Prostate gland (tissue), 2 donors: ENCODE measurements around the gene EEFSEC.

Experiments
- POLR2A ChIP-seq: fragments of 450-650 bp; IDR thresholded peaks from one replicate; pipeline ENCODE4 v1.6.1; 2016; ENCODE audit warnings: antibody characterized with exemption, mild to moderate bottlenecking
- POLR2AphosphoS5 ChIP-seq: sonication (generic); formaldehyde crosslinking; IDR thresholded peaks from one replicate; pipeline ENCODE4 v1.6.1; 2017; ENCODE audit warnings: antibody characterized with exemption
- TF ChIP-seq, protein P1 (sequence below), 4 experiments: fragments of 200-600 bp in 2 of 4; fragments of 450-650 bp in 2 of 4; sonication (generic) in 2 of 4; IDR thresholded peaks; 1 replicate in 3 of 4; 2 replicates in 1 of 4; pipeline ENCODE4 v1.5.1; 2016 to 2019; ENCODE audit warnings: antibody characterized with exemption in 4 of 4, mild to moderate bottlenecking in 2 of 4, moderate library complexity in 2 of 4

DNA sequence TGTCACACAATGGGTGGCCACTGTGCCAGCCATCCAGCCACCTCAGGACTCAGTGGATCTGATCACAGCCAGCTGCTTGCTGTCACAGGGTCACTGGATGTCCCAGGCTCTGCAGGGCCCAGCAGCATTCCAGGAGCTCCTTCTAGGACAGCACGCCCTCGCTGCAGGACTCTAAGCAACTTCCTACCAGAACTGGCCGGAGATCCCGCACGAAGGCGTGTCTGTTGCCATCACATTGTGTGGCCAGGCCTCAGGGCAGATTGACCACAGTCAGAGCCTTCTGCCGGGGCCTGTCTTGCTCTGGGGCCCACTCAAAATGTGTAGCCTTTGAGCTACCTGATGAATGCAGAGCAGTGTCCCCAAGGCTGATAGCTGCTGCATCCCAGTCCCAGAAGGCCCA is 288.8 kb downstream of the EEFSEC start:
- TF ChIP-seq, protein P1, sequence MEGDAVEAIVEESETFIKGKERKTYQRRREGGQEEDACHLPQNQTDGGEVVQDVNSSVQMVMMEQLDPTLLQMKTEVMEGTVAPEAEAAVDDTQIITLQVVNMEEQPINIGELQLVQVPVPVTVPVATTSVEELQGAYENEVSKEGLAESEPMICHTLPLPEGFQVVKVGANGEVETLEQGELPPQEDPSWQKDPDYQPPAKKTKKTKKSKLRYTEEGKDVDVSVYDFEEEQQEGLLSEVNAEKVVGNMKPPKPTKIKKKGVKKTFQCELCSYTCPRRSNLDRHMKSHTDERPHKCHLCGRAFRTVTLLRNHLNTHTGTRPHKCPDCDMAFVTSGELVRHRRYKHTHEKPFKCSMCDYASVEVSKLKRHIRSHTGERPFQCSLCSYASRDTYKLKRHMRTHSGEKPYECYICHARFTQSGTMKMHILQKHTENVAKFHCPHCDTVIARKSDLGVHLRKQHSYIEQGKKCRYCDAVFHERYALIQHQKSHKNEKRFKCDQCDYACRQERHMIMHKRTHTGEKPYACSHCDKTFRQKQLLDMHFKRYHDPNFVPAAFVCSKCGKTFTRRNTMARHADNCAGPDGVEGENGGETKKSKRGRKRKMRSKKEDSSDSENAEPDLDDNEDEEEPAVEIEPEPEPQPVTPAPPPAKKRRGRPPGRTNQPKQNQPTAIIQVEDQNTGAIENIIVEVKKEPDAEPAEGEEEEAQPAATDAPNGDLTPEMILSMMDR (IDR thresholded peaks at IDR 0.05), result no peak
- TF ChIP-seq POLR2AphosphoS5, result no peak
- TF ChIP-seq POLR2A, result no peak
